Hepatocyte (in vitro differentiated cells): ENCODE results near the gene SNX2. TPM values are rescaled to one million over a fixed set of nuclear protein-coding genes. Genes with fewer than 3 reads are reported as not detected.
A peak's percentile ranks its signal among the peaks of the same experiment; 100 is the strongest.

Source experiments
- DNase-seq: peaks from one replicate; pipeline ENCODE4 v3.0.0-alpha.2; 2016; ENCODE audit warnings: low spot score
- H2AFZ ChIP-seq: fragments of 200-600 bp; sonication (generic); 2 replicates; pipeline ENCODE4 v1.6.0; 2016; ENCODE audit warnings: antibody characterized with exemption, mild to moderate bottlenecking
- H3K27ac ChIP-seq: fragments of 200-600 bp; sonication (generic); 2 replicates; pipeline ENCODE4 v1.5.1; 2016; ENCODE audit warnings: mild to moderate bottlenecking
- H3K27me3 ChIP-seq: fragments of 200-600 bp; sonication (generic); 2 replicates; pipeline ENCODE4 v1.6.1; 2016
- H3K36me3 ChIP-seq: fragments of 200-600 bp; sonication (generic); replicated peaks from 2 replicates; pipeline ENCODE4 v1.5.1; 2016; ENCODE audit warnings: low read depth; ENCODE audit not compliant: insufficient read depth
- H3K4me1 ChIP-seq: fragments of 200-600 bp; sonication (generic); 2 replicates; pipeline ENCODE4 v1.5.1; 2016; ENCODE audit warnings: mild to moderate bottlenecking, moderate library complexity; ENCODE audit not compliant: insufficient read depth
- H3K4me2 ChIP-seq: fragments of 200-600 bp; sonication (generic); 2 replicates; pipeline ENCODE4 v1.6.0; 2016
- H3K4me3 ChIP-seq: fragments of 200-600 bp; sonication (generic); 2 replicates; pipeline ENCODE4 v1.5.1; 2016; ENCODE audit warnings: mild to moderate bottlenecking
- H3K79me2 ChIP-seq: fragments of 200-600 bp; sonication (generic); 2 replicates; pipeline ENCODE4 v1.6.0; 2017; ENCODE audit warnings: mild to moderate bottlenecking
- H3K9me2 ChIP-seq: fragments of 200-600 bp; sonication (generic); replicated peaks from 2 replicates; pipeline ENCODE4 v1.6.0; 2017; ENCODE audit warnings: mild to moderate bottlenecking; ENCODE audit not compliant: insufficient read depth
- H3K9me3 ChIP-seq: fragments of 200-600 bp; sonication (generic); 2 replicates; pipeline ENCODE4 v1.5.1; 2016; ENCODE audit warnings: low read depth, mild to moderate bottlenecking
- H4K20me1 ChIP-seq: fragments of 200-600 bp; sonication (generic); 2 replicates; pipeline ENCODE4 v1.6.0; 2016; ENCODE audit warnings: mild to moderate bottlenecking; ENCODE audit not compliant: insufficient read depth, poor library complexity, severe bottlenecking
- CTCF ChIP-seq: fragments of 200-600 bp; sonication (generic); IDR thresholded peaks from 2 replicates; pipeline ENCODE4 v1.5.1; 2016; ENCODE audit warnings: antibody characterized with exemption, mild to moderate bottlenecking; ENCODE audit not compliant: poor library complexity
- EZH2 ChIP-seq: fragments of 200-600 bp; sonication (generic); IDR thresholded peaks from 2 replicates; pipeline ENCODE4 v1.6.1; 2016; ENCODE audit warnings: antibody characterized with exemption, mild to moderate bottlenecking, borderline replicate concordance
- EZH2phosphoT487 ChIP-seq: fragments of 200-600 bp; sonication (generic); IDR thresholded peaks from one replicate; pipeline ENCODE4 v1.6.1; 2018; ENCODE audit warnings: antibody characterized with exemption, mild to moderate bottlenecking, low read depth, moderate library complexity; ENCODE audit not compliant: unreplicated experiment, severe bottlenecking
- WGBS: methylation state at CpG from one replicate; pipeline ENCODE4 v1.1.6; 2016; ENCODE audit warnings: low lambda C conversion rate; ENCODE audit errors: missing lambda C conversion rate; 5-methylcytosine and 5-hydroxymethylcytosine counted together
- polyA plus RNA-seq: library from polyadenylated mRNA; unstranded; fragments of >200 nt; fragmentation: Nextera tagmentation; extraction: Ambion mirVana; gene quantifications from 2 replicates; pipeline ENCODE4 v1.2.1, GENCODE V29; 2016
- total RNA-seq: library from RNA; depleted of rRNA; stranded (reverse); fragments of >200 nt; gene quantifications from 2 replicates; pipeline ENCODE4 v1.2.3, GENCODE V29; 2014

SNX2 gene
- total and polyA plus RNA-seq, 2 experiments from 2014 or later: 99.5 to 107 TPM

- Histone ChIP-seq H3K9me3 (no peaks in the 10 kb centered on the region), H2AFZ (peak overlapping the region; percentile 64), H4K20me1 (peaks cover 42% of the 10 kb centered on the region), H3K9me2 (no peaks in the 10 kb centered on the region), H3K4me2 (peak overlapping the region; percentile 83), H3K4me1 (no peaks in the 10 kb centered on the region), H3K79me2 (peaks cover 57% of the 10 kb centered on the region), H3K36me3 (no peaks in the 10 kb centered on the region), H3K27ac (peak overlapping the region; percentile 89), H3K4me3 (peak overlapping the region; percentile 96), H3K27me3 (no peaks in the 10 kb centered on the region)
- TF ChIP-seq EZH2phosphoT487 (no peak), CTCF (peak; percentile 2), EZH2 (no peak)
- 5% methylated on average over 14 of the region's 14 CpGs for WGBS
- DNase-seq: peak; percentile 43
Measured at GRCh38 chr5:122775550-122776542, 966 bp downstream of the SNX2 start.

GRCh38 chr5:122778157-122778556 is 3.3 kb downstream of the SNX2 start:
- Histone ChIP-seq H3K4me3 (no peak overlapping the region), H3K9me3 (no peaks in the 10 kb centered on the region), H2AFZ (no peak overlapping the region), H3K4me2 (peak overlapping the region; percentile 83), H3K79me2 (peaks cover 81% of the 10 kb centered on the region), H3K36me3 (no peaks in the 10 kb centered on the region), H3K27me3 (no peaks in the 10 kb centered on the region), H4K20me1 (peaks cover 60% of the 10 kb centered on the region), H3K4me1 (no peaks in the 10 kb centered on the region), H3K27ac (no peak overlapping the region), H3K9me2 (no peaks in the 10 kb centered on the region)
- no peak for TF ChIP-seq EZH2
- no peak for TF ChIP-seq CTCF
- no peak for TF ChIP-seq EZH2phosphoT487
- no peak for DNase-seq
- over 99% methylated on average over 4 of the region's 4 CpGs for WGBS

GRCh38 chr5:122779451-122779850 is 4.6 kb downstream of the SNX2 start:
- TF ChIP-seq EZH2phosphoT487 (no peak), CTCF (no peak), EZH2 (no peak)
- H2AFZ ChIP-seq: no peak overlapping the region

More at GRCh38 chr5:122779451-122779850, 4.6 kb downstream of the SNX2 start:
- no peak for DNase-seq
- peaks cover 93% of the 10 kb centered on the region for H3K79me2 ChIP-seq
- H3K27me3 ChIP-seq: no peaks in the 10 kb centered on the region
- no peaks in the 10 kb centered on the region for H3K9me3 ChIP-seq
- H3K27ac ChIP-seq: no peak overlapping the region
- no peaks in the 10 kb centered on the region for H3K9me2 ChIP-seq
- no peaks in the 10 kb centered on the region for H3K4me1 ChIP-seq
- no peaks in the 10 kb centered on the region for H3K36me3 ChIP-seq
- H3K4me3 ChIP-seq: no peak overlapping the region
- H3K4me2 ChIP-seq: no peak overlapping the region
- peaks cover 66% of the 10 kb centered on the region for H4K20me1 ChIP-seq
- 90% methylated on average over 4 of the region's 4 CpGs for WGBS
